Epithelial cell of esophagus (primary cell): ENCODE measurements around the gene HHIP.
"Not testable (repeated sequence)": the region's sequence is repeated elsewhere in the genome, so short reads cannot be mapped to it uniquely, and the experiment has no call there.

ENCODE experiments used
- DNase-seq: peaks from one replicate; pipeline ENCODE4 v3.0.0; 2010; ENCODE audit warnings: low read depth
- H3K4me3 ChIP-seq: 2 replicates; pipeline ENCODE4 v1.5.1; 2011; ENCODE audit warnings: mild to moderate bottlenecking, low read length, control low read depth
- CTCF ChIP-seq: IDR thresholded peaks from 2 replicates; pipeline ENCODE4 v1.5.1; 2011; ENCODE audit warnings: low read depth, mild to moderate bottlenecking, low read length, control low read depth, inconsistent platforms; ENCODE audit not compliant: insufficient read depth; ENCODE audit errors: missing control alignments

HHIP gene

GRCh38 chr4:144778364-144778763 lies 132.4 kb downstream of the HHIP start:
- no peak for DNase-seq
- no peak for TF ChIP-seq CTCF
- no peak overlapping the region for H3K4me3 ChIP-seq

GRCh38 chr4:144782345-144782744 lies 136.4 kb downstream of the HHIP start:
- no peak for TF ChIP-seq CTCF
- H3K4me3 ChIP-seq: no peak overlapping the region
- no peak for DNase-seq

GRCh38 chr4:144785961-144786360 lies 140.0 kb downstream of the HHIP start:
- H3K4me3 ChIP-seq: no peak overlapping the region
- no peak for TF ChIP-seq CTCF
- no peak for DNase-seq

- TF ChIP-seq CTCF: peak; percentile 60
- peak; percentile 50 for DNase-seq
- H3K4me3 ChIP-seq: no peak overlapping the region
Observed at GRCh38 chr4:144787365-144788258, 141.7 kb downstream of the HHIP start.

- no peak for DNase-seq
- no peak for TF ChIP-seq CTCF
- H3K4me3 ChIP-seq: no peak overlapping the region
Observed at GRCh38 chr4:144788469-144788868, 142.5 kb downstream of the HHIP start.

GRCh38 chr4:144791933-144792332 lies 146.0 kb downstream of the HHIP start:
- DNase-seq, H3K4me3 ChIP-seq: not testable (repeated sequence)
